GM12872 (cell line): ENCODE data around the gene TTF2.
A peak's percentile ranks its signal among the peaks of the same experiment; 100 is the strongest.

Experiments
- CTCF ChIP-seq: IDR thresholded peaks from 3 replicates; pipeline ENCODE4 v1.5.1; 2011; ENCODE audit warnings: low read depth, mild to moderate bottlenecking, low read length, moderate library complexity; ENCODE audit not compliant: insufficient read depth

Gene TTF2

GRCh38 chr1:117114877-117115276 is 54.8 kb downstream of the TTF2 start:
- TF ChIP-seq CTCF: no peak

GRCh38 chr1:117116090-117116783 is 56.1 kb downstream of the TTF2 start:
- no peak for TF ChIP-seq CTCF

GRCh38 chr1:117116784-117117130 is 56.6 kb downstream of the TTF2 start:
- TF ChIP-seq CTCF: no peak

- no peak for TF ChIP-seq CTCF
Measured at GRCh38 chr1:117117697-117118096, 57.6 kb downstream of the TTF2 start.

- no peak for TF ChIP-seq CTCF
Measured at GRCh38 chr1:117118137-117118536, 58.0 kb downstream of the TTF2 start.

GRCh38 chr1:117120774-117121588 is 60.9 kb downstream of the TTF2 start:
- TF ChIP-seq CTCF: no peak

GRCh38 chr1:117121589-117122329 is 61.6 kb downstream of the TTF2 start, which contains the start of gene TRIM45:
Gene TRIM45 (minus strand): TSS chr1:117121749. CDS start chr1:117121201, 548 bp downstream.
- peak; percentile 81 for TF ChIP-seq CTCF
